ENCODE results near the gene NHERF2.

Gene NHERF2

GRCh38 chr16:2061023-2061422, 34.3 kb downstream of the NHERF2 start:
- no peak for DNase-seq (ENCODE audit: low read depth in 3 of 3)

- DNase-seq (ENCODE audit: low read depth in 3 of 3) = no peak
Observed at GRCh38 chr16:2061526-2061925, 34.8 kb downstream of the NHERF2 start.

DNA sequence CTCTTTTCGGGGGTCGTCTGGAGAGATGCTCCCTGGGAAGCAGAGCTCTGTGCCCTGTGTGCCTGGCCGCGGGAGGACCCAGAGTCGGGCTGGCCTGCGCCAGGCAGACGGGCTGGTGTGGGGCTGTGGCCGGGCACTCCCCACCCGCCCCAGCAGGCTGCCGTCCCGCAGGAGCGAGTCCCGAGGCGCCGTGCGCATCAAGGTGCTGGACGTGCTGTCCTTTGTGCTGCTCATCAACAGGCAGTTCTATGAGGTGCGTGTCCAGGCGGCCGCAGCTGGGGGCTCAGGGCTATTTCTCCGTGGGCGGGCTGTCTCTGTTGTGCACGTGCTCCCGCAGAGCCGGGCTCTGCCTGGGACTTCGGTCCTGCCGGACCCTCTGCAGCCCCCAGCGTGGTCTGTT, 36.1 kb downstream of the NHERF2 start:
- DNase-seq (ENCODE audit: low read depth in 3 of 3) = no peak

GRCh38 chr16:2063861-2064260, 37.2 kb downstream of the NHERF2 start:
- no peak for DNase-seq (ENCODE audit: low read depth in 3 of 3)

GRCh38 chr16:2064368-2064945, 37.8 kb downstream of the NHERF2 start:
- no peak for DNase-seq (ENCODE audit: low read depth in 3 of 3)

DNA sequence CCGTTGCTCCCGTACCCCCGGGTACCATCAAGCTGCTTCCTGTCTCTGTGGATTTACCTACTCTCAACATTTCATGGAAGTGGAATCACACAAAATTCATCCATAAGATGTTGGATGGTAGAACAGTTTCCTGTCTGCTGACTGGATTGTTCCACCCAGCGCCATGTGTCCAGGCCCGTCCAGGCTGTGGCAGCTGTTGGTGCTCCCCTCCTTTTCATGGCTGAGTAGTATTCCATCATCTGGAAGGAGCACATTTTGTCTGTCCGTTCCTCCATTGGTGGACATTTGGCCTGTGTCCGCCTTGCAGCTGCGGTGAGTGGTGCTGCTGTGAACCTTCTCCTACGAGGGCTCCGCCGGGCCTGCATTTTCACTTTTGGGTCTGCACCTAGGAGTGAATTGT, 39.4 kb downstream of the NHERF2 start:
- no peak for DNase-seq (ENCODE audit: low read depth in 3 of 3)

DNA sequence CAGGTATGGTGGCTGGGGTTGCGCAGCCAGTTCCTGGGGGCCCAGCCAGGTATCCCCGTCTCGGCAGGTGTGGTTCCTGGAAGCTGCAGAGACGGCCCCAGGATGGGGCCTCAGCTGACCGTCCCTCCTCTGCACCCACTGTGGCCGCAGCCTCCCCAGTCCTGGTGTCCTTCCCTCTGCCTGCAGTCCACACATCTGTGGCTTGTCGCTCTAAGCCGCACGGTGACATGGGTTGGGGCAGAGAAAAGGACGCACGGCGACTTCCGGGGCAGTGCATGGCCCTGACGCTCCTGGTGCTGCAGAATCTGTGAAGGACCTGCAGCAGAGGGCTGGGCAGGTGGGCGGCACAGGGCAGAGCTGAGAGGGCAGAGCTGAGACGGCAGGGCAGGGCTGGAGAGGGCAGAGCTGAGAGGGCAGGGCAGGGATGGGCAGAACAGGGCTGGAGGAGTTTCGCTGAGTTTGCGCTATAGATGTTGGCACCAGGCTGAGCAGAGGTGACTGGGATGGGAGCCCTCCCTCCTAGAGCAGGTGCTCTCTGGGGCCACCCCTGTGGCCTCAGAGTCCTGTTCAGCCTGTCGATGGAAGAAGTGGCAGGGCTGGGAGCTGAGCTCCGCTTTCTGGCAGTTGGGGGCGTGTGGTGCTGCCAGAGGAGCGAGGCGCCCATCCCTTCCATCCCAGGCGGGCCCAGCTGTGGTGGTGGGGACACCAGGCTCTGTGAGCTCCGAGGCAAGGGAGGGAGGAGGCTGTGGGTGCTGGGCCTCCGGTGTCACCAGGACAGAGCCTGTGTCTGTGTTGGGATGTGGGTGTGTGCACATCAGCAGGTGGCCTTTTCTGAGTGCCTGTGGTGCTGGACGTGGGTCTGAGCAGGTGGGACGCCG, 44.1 kb downstream of the NHERF2 start:
- no peak for DNase-seq (ENCODE audit: low read depth in 3 of 3)

DNA sequence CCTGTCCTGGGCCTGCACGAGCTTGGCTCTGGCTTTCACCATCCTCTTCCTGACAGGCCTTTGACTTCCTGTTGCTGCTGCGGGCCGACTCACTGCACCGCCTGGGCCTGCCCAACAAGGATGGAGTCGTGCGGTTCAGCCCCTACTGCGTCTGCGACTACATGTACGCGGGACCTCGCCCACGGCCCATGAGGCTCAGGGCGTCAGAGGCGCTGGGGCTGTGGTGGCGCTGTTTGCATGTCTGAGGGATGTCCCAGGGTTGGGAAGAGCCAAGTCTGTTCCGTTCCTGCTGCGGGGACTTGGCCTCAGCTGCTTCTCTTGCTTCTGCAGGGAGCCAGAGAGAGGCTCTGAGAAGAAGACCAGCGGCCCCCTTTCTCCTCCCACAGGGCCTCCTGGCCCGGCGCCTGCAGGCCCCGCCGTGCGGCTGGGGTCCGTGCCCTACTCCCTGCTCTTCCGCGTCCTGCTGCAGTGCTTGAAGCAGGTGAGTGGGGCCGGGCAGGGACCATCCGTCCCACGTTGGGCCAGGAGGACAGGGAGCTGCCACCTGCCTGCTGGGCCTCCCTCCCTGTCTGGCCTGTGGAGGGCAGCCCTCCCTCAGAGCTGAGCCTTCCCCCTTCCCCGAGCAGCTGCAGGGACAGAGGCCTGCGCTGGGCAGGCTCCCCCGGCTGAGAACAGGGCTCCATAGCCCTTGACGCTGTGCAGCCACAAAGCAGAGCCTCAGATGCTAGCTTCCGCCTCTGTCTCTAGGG, 44.9 kb downstream of the NHERF2 start:
- no peak for DNase-seq (ENCODE audit: low read depth in 3 of 3)

DNA sequence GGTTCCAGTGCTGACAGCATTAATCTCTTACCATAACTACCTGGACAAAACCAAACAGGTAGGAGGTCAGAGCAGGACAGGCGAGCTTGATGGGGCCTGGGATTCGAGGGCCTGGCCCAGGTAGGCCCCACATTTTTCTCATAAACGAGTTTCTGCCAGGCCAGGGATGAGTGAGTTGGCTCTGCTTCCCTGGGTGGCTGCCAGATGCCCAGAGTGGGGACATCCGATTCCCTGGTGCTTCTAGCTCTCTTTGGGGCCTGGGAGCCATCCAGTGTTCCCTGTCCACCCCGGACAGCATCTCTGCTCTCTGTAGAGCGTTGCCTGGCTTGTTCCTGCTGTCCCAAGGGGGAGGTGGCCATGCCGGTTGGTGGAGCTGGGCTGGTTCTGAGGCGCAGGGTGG, 46.2 kb downstream of the NHERF2 start:
- DNase-seq (ENCODE audit: low read depth in 3 of 3) = no peak

- no peak for DNase-seq (ENCODE audit: low read depth in 3 of 3)
Observed at GRCh38 chr16:2074071-2074470, 47.4 kb downstream of the NHERF2 start.

GRCh38 chr16:2075631-2076030, 48.9 kb downstream of the NHERF2 start:
- DNase-seq (ENCODE audit: low read depth in 3 of 3) = no peak

DNA sequence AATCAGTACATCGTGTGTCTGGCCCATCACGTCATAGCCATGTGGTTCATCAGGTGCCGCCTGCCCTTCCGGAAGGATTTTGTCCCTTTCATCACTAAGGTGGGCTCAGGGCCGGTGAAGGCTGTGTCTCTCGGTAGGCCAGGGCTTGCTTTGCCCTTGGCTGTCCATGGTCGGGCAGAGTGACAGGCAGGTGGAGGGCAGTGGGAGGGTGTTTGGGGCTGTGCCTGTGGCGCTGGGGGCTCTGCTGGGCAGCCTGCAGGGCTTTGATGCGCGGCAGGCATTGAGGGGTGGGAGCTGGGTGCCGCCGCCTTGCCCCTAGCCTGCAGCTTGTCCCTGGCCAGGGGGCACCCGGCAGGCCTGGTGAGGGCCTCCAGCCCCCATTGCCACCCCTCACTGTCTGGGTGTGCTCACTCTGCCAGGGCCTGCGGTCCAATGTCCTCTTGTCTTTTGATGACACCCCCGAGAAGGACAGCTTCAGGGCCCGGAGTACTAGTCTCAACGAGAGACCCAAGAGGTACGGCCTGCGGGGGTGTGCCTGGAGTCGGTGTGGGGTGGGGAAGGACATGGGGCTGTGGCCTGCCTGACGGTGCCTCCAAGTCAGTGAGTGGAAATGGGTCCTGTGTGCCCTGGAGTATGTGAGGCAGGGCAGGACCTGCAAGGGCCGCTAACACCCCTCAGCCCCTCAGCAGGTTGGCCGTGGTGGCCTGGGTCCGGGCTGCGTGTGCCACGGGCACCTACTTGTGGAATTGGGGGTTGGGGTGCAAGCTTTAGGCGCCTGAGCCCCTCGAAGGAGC, 49.6 kb downstream of the NHERF2 start:
- DNase-seq (ENCODE audit: low read depth in 3 of 3) = no peak

DNA sequence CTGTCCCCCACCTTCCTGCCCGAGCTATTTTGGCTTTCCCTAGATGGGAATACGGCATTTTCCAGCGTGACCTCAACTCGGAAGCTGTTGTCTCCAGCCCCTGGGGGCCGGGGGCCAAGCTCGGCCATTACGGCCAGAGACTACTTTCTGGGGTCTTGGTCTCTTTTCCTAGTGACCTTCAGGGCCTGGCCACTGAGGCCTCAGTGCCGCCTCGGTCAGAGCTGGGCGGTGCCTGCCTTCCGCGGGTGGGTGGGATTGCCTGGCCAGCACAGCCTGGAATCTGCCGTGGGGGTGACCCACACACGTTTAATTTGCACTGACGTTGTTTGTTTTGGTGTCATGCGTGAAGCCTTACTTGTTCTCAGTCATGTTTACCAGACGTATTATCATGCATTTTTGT, 50.3 kb downstream of the NHERF2 start:
- DNase-seq (ENCODE audit: low read depth in 3 of 3) = no peak

DNA sequence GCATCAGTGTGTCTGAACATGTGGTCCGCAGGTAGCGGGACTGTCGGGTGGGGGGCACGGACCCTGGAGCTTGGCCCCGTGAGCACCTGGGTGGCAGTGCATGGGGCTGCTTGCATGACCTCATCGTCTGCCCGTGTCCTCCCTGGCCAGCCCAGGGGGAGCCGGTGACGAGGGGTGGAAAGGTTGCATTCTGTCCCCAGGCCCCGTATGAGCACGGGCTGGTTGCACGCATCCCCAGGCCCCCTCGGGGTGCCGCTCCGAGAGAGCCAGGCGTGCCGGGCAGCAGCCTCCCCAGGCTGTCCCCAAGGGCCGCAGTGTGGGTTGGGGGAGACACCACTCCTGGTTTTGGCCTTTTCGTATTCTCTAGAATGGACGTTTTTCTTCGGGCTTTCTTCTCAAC, 51.0 kb downstream of the NHERF2 start:
- no peak for DNase-seq (ENCODE audit: low read depth in 3 of 3)

DNA sequence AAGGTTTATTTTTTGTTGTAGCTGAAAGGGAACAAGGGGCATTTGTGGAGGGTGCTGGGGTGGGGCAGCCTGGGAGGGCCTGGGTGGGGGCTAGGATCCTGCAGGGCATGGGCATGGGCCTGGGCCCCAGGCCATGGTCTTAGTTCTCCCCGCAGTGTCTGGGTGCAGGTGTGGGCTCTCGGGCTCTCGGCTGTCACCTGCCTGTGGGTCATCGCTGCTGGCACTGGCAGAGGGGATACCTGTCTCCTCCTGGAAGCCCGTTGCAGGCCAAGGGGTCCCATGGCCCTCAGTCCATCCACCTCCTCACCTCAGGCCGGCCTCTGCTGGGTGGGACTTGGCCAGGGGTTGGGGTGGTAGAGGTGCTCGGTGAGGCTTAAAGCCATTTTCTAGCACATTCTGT, 51.4 kb downstream of the NHERF2 start:
- DNase-seq (ENCODE audit: low read depth in 3 of 3) = no peak

DNA sequence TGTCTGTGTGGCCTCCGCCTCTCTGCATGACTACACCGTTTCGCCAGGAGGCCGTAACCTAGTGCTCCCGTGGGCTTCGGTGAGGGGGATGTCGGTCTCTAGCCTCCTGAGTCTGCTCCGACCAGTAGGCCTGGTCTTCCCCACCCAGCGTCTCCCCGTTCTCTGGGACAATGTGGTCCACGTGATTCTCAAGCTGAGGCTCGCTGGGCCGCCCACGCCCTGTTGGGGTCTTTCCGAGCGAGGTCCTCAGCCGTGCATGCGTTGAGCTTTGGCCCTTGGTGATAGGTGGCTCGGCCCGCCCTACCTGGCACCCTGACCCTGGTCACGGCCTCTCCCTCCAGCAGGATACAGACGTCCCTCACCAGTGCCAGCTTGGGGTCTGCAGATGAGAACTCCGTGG, 52.0 kb downstream of the NHERF2 start:
- DNase-seq (ENCODE audit: low read depth in 3 of 3) = no peak

- DNase-seq (ENCODE audit: low read depth in 3 of 3) = no peak
Observed at GRCh38 chr16:2079311-2079800, 52.7 kb downstream of the NHERF2 start.

GRCh38 chr16:2079991-2080390, 53.3 kb downstream of the NHERF2 start:
- DNase-seq (ENCODE audit: low read depth in 3 of 3) = no peak

GRCh38 chr16:2081201-2082084, 54.7 kb downstream of the NHERF2 start:
- DNase-seq (ENCODE audit: low read depth in 3 of 3) = no peak

DNA sequence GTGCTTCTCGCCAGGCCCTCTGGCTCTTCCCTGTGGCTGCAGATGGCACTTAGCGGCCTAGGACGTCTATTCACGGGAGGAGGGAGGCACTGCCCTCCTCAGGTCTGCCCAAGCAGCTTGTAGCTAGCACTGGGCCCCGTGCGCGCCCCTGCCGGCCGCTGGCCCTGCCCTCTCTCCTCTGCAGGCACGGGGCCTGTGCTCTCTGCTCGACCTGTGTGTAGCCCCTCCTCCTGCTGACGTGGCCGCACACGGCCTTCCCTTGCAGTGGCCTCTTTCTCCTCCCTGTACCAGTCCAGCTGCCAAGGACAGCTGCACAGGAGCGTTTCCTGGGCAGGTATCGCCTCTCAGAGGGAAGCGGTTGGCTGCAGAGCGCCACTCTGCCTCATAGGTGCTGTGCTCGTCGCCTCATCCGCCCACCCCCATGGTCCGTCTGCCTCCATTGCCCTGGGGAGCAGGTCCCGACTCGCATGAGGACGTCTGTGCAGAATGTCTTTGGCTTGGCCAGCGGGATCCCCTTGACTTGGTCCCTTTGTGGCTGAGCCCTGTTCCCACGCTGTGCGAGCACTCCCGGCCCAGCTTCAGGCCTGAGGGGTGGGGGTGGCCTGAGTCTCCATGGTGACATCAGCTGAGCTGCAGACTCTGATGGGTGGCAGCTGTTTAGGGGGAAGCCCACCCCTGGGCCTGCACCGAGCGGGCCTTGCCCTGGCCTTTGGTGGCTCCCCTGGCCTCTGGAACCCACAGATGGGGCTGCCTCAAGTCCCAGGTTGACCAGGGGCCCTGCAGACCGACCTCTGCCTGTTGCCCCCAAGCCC, 55.7 kb downstream of the NHERF2 start:
- DNase-seq (ENCODE audit: low read depth in 3 of 3) = no peak
